GM23338 (cell line): Measurements from ENCODE around the gene MICALL1. TPM values are rescaled to one million over a fixed set of nuclear protein-coding genes. Genes with fewer than 3 reads are reported as not detected.

ENCODE experiments used
- ATAC-seq: fragments of 200-7000 bp; cut with Tn5 transposase; 3 replicates; pipeline ENCODE4 v1.9.1; 2020
- DNase-seq: peaks from one replicate; pipeline ENCODE4 v3.0.0-alpha.2; 2015; ENCODE audit warnings: low spot score
- H2AFZ ChIP-seq: fragments of 200-600 bp; sonication (generic); 2 replicates; pipeline ENCODE4 v1.8.0; 2016; ENCODE audit warnings: antibody characterized with exemption, mild to moderate bottlenecking, moderate library complexity
- H3F3A ChIP-seq: fragments of 200-600 bp; sonication (generic); replicated peaks from 2 replicates; pipeline ENCODE4 v1.8.0; 2017; ENCODE audit warnings: antibody characterized with exemption, mixed run types, low read depth
- H3K27ac ChIP-seq: fragments of 200-600 bp; sonication (generic); 2 replicates; pipeline ENCODE4 v1.6.1; 2016; ENCODE audit warnings: low read depth
- H3K27me3 ChIP-seq: fragments of 200-600 bp; sonication (generic); 2 replicates; pipeline ENCODE4 v1.8.0; 2016; ENCODE audit warnings: mild to moderate bottlenecking, mixed run types, moderate library complexity; ENCODE audit not compliant: insufficient read depth
- H3K36me3 ChIP-seq: fragments of 200-600 bp; sonication (generic); 2 replicates; pipeline ENCODE4 v1.8.0; 2016; ENCODE audit warnings: mild to moderate bottlenecking; ENCODE audit not compliant: insufficient read depth
- H3K4me1 ChIP-seq: fragments of 200-600 bp; sonication (generic); 2 replicates; pipeline ENCODE4 v1.8.0; 2016; ENCODE audit warnings: mild to moderate bottlenecking, moderate library complexity; ENCODE audit not compliant: insufficient read depth
- H3K4me2 ChIP-seq: fragments of 200-600 bp; sonication (generic); 2 replicates; pipeline ENCODE4 v1.7.1; 2017; ENCODE audit warnings: mixed run types
- H3K4me3 ChIP-seq: fragments of 200-600 bp; sonication (generic); 2 replicates; pipeline ENCODE4 v1.6.1; 2016; ENCODE audit warnings: mixed run types
- H3K79me2 ChIP-seq: fragments of 200-600 bp; sonication (generic); replicated peaks from 2 replicates; pipeline ENCODE4 v1.8.0; 2017; ENCODE audit warnings: mild to moderate bottlenecking; ENCODE audit not compliant: insufficient read depth
- H3K9me2 ChIP-seq: fragments of 200-600 bp; sonication (generic); 2 replicates; pipeline ENCODE4 v1.8.0; 2017; ENCODE audit not compliant: insufficient read depth
- H4K20me1 ChIP-seq: fragments of 200-600 bp; sonication (generic); replicated peaks from 2 replicates; pipeline ENCODE4 v1.8.0; 2017; ENCODE audit warnings: mild to moderate bottlenecking; ENCODE audit not compliant: insufficient read depth
- H3K27ac Mint-ChIP-seq: 2 replicates; pipeline ENCODE4 v1.8.0; 2020; ENCODE audit warnings: inconsistent platforms, mild to moderate bottlenecking, moderate library complexity, mixed read lengths
- H3K27me3 Mint-ChIP-seq: 3 replicates; pipeline ENCODE4 v1.8.0; 2022; ENCODE audit warnings: low read depth, mild to moderate bottlenecking, moderate library complexity, mixed read lengths, inconsistent platforms; ENCODE audit not compliant: insufficient read depth, poor library complexity
- H3K36me3 Mint-ChIP-seq: 3 replicates; pipeline ENCODE4 v1.8.0; 2021; ENCODE audit warnings: low read depth, mild to moderate bottlenecking, inconsistent platforms, moderate library complexity, mixed read lengths
- H3K4me1 Mint-ChIP-seq: 3 replicates; pipeline ENCODE4 v1.8.0; 2020; ENCODE audit warnings: mild to moderate bottlenecking, inconsistent platforms, mixed read lengths
- H3K4me3 Mint-ChIP-seq: 3 replicates; pipeline ENCODE4 v1.8.0; 2021; ENCODE audit warnings: moderate library complexity, mild to moderate bottlenecking, inconsistent platforms, mixed read lengths
- H3K9me3 Mint-ChIP-seq: 3 replicates; pipeline ENCODE4 v1.8.0; 2020; ENCODE audit warnings: moderate library complexity, mild to moderate bottlenecking, inconsistent platforms, mixed read lengths
- CREB1 ChIP-seq: fragments of 250-450 bp; sonication (Bioruptor Pico); IDR thresholded peaks from 2 replicates; pipeline ENCODE4 v1.5.0; 2020; ENCODE audit warnings: low read depth, mild to moderate bottlenecking, moderate library complexity
- CTCF ChIP-seq, 2 experiments: fragments of 200-600 bp in 1 of 2; sonication (generic) in 1 of 2; conservative IDR thresholded peaks; 2 replicates each; pipeline versions ENCODE4 v1.5.1 to v1.6.1; 2016 to 2017; ENCODE audit warnings: antibody characterized with exemption in 2 of 2, low read depth in 2 of 2, mild to moderate bottlenecking in 2 of 2, moderate library complexity in 1 of 2
- ETS1 ChIP-seq: IDR thresholded peaks from 2 replicates; pipeline ENCODE4 v1.6.1; 2016; ENCODE audit warnings: antibody characterized with exemption
- EZH2 ChIP-seq: fragments of 200-600 bp; sonication (generic); IDR thresholded peaks from one replicate; pipeline ENCODE4 v1.8.0; 2017; ENCODE audit warnings: antibody characterized with exemption, mild to moderate bottlenecking, low read depth; ENCODE audit not compliant: unreplicated experiment
- JUNB ChIP-seq: IDR thresholded peaks from one replicate; pipeline ENCODE4 v1.6.1; 2016; ENCODE audit warnings: antibody characterized with exemption; ENCODE audit not compliant: unreplicated experiment
- REST ChIP-seq: IDR thresholded peaks from one replicate; pipeline ENCODE4 v1.6.1; 2018; ENCODE audit warnings: antibody characterized with exemption; ENCODE audit not compliant: unreplicated experiment
- ZNF114 ChIP-seq: fragments of 250-450 bp; sonication (Bioruptor Pico); IDR thresholded peaks from 2 replicates; pipeline ENCODE4 v1.5.0; 2020; ENCODE audit warnings: mild to moderate bottlenecking, moderate library complexity
- ZNF331 ChIP-seq: fragments of 250-450 bp; sonication (Bioruptor Pico); IDR thresholded peaks from 2 replicates; pipeline ENCODE4 v1.5.0; 2020; ENCODE audit warnings: low read depth, mild to moderate bottlenecking, moderate library complexity
- polyA plus RNA-seq: library from polyadenylated mRNA; unstranded; fragments of >200 nt; fragmentation: Nextera tagmentation; extraction: Ambion mirVana; gene quantifications from 2 replicates; pipeline ENCODE4 v1.2.1, GENCODE V29; 2016
- total RNA-seq: library from RNA; depleted of rRNA; stranded (reverse); fragments of >200 nt; shearing (Covaris generic); gene quantifications from 2 replicates; pipeline ENCODE4 v1.2.3, GENCODE V29; 2014

Gene MICALL1
- total and polyA plus RNA-seq, 2 experiments from 2014 or later, result 5.9 to 33.1 TPM

GRCh38 chr22:37892566-37893335, 13.3 kb upstream of the MICALL1 start:
- H3K4me1 ChIP-seq, result peaks cover 31% of the 10 kb centered on the region
- no peak for ATAC-seq
- peak overlapping the region; percentile 87 for H3K27ac Mint-ChIP-seq
- H3K36me3 Mint-ChIP-seq, result peaks cover 38% of the 10 kb centered on the region
- H3K9me3 Mint-ChIP-seq, result no peaks in the 10 kb centered on the region
- H3K27ac ChIP-seq, result no peak overlapping the region
- no peak for DNase-seq
- peaks cover 41% of the 10 kb centered on the region for H3F3A ChIP-seq
- peaks cover 13% of the 10 kb centered on the region for H3K27me3 Mint-ChIP-seq
- H4K20me1 ChIP-seq, result peaks cover 9% of the 10 kb centered on the region; the same call in 1 of the 2 replicates
- peaks cover 17% of the 10 kb centered on the region for H3K36me3 ChIP-seq
- H3K79me2 ChIP-seq, result no peaks in the 10 kb centered on the region
- peaks cover 41% of the 10 kb centered on the region for H3K4me1 Mint-ChIP-seq
- H3K4me2 ChIP-seq, result no peak overlapping the region
- no peaks in the 10 kb centered on the region for H3K9me2 ChIP-seq
- H2AFZ ChIP-seq, result no peak overlapping the region
- TF ChIP-seq ZNF331 (CRISPR knock-in tag) (no peak), REST (no peak), EZH2 (no peak), ETS1 (no peak), ZNF114 (no peak), CTCF (conservative IDR thresholded peaks at IDR 0.05; ENCODE audit: low read depth in 2 of 2) (no peak), JUNB (no peak), CREB1 (CRISPR knock-in tag) (no peak)
- H3K4me3 Mint-ChIP-seq, result no peak overlapping the region
- H3K4me3 ChIP-seq, result no peak overlapping the region
- no peaks in the 10 kb centered on the region for H3K27me3 ChIP-seq
